ENCODE measurements around the gene GLUL.
A peak's percentile ranks its signal among the peaks of the same experiment; 100 is the strongest.

GLUL gene

GRCh38 chr1:182391362-182392049 is at the start of gene GLUL:
GLUL (minus strand) TSS chr1:182391790; CDS start chr1:182388737, 3,053 bp downstream.
- peak; percentile 64 for DNase-seq

- no peak for DNase-seq
Measured at GRCh38 chr1:182438326-182438725, 46.7 kb upstream of the GLUL start.

- DNase-seq: no peak
Measured at GRCh38 chr1:182433580-182433979, 42.0 kb upstream of the GLUL start.

- no peak for DNase-seq
Measured at GRCh38 chr1:182431278-182431677, 39.7 kb upstream of the GLUL start.

GRCh38 chr1:182430263-182431068 is 38.9 kb upstream of the GLUL start:
- no peak for DNase-seq

DNA sequence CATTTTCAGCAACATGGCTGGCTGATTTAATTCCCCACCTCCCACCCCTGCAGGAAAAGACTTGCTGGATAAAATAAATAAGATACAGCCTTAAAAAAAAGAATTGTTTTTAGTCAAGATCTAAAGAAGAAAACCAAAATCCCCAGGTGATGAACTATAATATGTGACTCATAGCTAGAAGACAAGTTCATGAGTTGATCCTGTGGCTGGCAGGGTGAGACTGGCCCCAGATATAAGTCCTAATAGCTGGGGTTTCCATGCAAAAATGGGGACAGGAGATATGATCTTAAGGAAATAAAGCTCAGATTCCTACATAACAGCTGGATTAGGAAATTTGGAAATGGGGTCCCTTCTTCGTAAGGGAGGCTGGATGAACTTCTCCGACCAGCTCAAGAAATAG is 36.5 kb upstream of the GLUL start:
- DNase-seq: no peak

GRCh38 chr1:182426442-182427430 is 35.1 kb upstream of the GLUL start:
- DNase-seq: no peak

DNA sequence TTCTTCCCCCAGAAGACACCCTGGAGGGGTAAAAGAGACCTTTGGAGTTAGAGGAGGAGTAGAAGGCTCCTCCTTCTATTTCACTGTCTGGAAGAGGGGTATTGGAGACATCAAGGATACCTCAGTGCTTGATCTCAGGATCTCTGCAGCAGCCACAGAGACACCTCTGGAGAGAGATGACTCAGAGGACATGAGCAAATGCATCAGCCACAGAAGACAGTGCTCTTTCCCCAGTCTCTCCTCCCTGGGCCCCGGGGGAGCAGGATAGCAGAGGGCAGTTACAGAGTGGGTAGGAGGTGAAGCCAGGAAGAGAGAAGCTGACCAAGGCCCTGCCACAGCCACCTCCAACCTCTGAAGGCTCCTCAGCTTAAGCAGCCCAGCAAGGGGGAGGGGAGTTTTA is 24.2 kb upstream of the GLUL start:
- no peak for DNase-seq

- DNase-seq: no peak
Measured at GRCh38 chr1:182413969-182414368, 22.4 kb upstream of the GLUL start.

DNA sequence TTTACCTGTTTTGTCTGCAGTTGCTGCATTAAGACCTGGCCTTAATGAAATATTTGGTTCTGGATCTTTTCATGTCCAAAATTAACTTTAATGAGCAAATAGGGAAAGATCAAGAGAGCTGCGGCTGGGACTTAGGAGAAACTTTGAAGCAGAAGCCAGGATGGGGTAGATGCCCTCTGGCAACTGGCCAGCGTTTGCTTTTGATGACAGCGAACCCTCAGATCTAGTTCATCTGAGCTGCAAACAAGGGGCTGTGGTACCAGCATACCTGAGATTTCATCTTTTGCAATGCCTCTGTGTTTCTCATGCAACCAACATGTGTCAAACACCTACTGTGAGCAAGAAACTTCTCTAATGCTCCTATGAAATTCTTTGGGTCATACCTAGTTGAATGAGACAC is 21.9 kb upstream of the GLUL start:
- no peak for DNase-seq

DNA sequence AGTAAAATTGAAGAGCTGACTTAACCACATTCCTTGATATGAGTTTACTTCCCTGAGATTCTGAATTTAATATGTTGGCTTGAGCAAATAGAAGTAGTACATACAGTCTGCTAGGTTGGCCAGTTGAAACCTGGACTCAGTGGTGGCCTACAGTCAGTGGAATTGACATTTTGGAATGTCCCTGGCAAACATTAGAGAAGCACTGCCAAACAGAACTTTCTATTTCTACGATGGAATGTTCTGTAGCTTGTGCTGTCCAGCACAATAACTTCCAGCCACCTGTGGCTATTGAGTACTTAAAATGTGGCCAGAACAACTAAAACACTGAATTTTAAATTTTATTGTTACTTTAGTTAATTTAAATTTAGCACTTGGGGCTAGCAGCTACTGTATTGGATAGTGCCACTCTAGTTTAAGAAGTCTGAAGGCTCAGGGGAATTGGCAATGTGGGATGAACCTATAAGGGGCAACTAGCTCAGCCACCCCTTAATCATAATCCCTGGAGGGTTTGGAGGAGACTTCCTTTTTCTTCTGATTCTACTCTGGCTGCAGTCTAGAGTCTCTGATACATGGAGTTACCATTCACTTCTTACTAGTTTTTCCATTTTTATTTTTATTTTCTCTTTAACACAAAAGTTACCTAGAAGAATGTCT is 19.2 kb upstream of the GLUL start:
- DNase-seq: no peak

DNA sequence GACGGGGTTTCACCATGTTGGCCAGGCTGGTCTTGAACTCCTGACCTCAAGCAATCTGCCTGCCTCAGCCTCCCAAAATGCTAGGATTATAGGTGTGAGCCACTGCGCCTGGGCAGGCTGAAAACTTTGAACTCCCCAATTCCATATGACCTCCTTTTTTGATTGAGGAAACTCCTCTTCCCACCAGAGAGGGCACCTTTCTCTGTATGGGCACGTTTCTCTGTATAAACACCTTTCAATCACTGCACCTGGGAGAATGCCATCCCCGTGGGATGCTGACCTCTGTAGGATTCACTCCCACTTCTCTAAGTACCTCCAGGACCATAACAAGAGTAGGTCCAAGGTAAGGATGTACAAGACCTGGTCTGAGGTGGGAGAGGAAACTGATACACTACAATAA is 18.5 kb upstream of the GLUL start:
- DNase-seq: no peak

DNA sequence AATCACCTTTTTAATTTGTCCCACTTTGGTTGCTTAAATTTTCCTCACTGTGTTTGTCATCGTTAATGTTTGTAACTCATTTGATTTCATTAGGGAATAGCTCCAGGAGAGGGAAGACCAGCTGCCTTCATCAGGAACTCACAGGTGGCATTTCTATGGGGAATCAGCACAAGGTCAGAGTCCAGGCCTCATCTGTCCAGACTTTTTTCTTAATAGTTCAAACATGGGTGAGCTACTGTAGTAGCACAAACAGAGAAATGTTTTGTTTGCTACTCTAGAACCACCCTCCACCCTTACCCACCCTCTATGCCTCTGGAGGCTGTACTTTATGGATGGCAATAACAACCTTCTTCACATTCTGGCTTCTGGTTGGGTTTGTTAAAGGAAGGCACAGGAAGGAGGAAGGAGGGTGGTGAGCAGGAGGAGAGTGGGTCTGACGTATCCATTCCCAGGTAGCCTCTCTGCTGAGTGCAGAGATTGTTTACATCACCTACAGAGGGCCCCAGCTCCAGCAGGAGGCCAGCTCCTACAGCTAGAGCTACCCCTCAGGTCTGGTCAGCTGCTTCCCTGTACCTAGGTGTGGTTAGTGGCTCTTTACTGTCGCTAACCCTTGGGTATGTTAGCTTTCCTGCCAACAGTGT is 17.0 kb upstream of the GLUL start:
- no peak for DNase-seq

DNA sequence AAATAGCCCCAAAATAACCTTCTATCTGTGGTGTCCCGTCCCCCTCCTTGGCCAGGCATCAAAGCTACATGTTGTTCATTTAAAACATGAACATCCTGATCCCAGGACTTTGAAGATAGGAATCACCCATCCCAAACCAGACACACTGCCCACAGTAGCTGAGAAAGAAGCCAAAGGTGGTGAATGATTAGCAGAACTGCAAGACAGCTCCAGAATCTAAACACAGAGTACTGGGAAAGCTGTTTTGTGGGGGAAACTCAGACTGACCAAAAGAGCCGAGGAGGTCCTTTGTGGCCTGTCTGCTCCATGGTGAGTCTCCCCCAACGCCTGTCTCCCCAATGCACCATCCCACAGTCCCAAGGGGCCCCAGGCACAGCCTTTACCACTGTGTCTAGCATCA is 16.1 kb upstream of the GLUL start:
- DNase-seq: no peak

GRCh38 chr1:182406012-182406411 is 14.4 kb upstream of the GLUL start:
- no peak for DNase-seq

DNA sequence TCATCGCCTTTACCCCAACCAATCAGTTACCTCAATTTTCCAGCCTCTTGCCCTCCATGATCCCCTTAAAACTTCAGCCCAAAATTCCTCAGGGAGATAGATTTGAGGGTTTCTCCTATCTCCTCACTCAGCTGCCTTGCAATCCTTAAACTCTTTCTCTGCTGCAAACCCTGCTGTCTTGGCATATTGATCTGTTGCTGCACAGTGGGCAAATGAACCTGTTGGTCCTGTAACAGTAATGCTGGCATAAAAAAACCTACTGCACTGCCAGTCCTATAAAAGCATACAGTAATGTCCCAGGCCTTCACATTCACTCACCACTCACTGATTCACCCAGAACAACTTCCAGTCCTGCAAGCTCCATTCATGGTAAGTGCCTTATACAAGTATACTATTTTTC is 14.0 kb upstream of the GLUL start:
- DNase-seq: no peak

DNA sequence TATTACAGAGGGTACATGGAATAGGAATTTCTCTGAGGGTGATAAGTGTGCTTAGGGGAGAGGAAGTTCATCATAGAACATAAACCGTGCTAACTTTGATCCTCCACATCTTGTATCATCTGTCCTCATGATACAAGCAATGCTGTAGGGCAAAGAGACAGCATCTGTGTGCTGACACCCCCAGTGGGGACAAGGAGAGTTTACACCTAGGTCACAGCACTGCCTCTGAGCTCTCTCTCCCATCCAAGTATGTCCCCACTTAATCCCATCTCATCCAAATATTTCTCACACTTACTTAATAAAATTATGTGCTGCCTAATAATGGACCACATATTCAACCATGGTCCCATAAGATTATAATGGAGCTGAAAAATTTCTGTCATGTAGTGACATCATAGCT is 13.2 kb upstream of the GLUL start:
- DNase-seq: no peak

GRCh38 chr1:182400567-182400966 is 9.0 kb upstream of the GLUL start, which contains the start of gene TEDDM1:
TEDDM1 (minus strand) TSS chr1:182400667; CDS start chr1:182400485, 182 bp downstream.
- DNase-seq: no peak

- no peak for DNase-seq
Measured at GRCh38 chr1:182397653-182398393, 6.2 kb upstream of the GLUL start.

GRCh38 chr1:182395906-182396305 is 4.3 kb upstream of the GLUL start:
- DNase-seq: no peak

- DNase-seq: no peak
Measured at GRCh38 chr1:182394055-182394775, 2.6 kb upstream of the GLUL start.

All from stimulated activated CD4-positive, alpha-beta T cell treated with anti-CD3 and anti-CD28 coated beads, Interleukin-12 subunit alpha, Interleukin-12 subunit beta, amount 100 ng/mL, for 4 hours (primary cell).